Measurements from ENCODE around the gene TAS1R2.

The TAS1R2 gene

GRCh38 chr1:18859560-18859959 is at the start of gene TAS1R2:
TAS1R2 (minus strand) TSS chr1:18859660; CDS start chr1:18859660, 0 bp downstream.
- no peak for TF ChIP-seq ZFX (IDR thresholded peaks at IDR 0.05)
- TF ChIP-seq, protein P1, sequence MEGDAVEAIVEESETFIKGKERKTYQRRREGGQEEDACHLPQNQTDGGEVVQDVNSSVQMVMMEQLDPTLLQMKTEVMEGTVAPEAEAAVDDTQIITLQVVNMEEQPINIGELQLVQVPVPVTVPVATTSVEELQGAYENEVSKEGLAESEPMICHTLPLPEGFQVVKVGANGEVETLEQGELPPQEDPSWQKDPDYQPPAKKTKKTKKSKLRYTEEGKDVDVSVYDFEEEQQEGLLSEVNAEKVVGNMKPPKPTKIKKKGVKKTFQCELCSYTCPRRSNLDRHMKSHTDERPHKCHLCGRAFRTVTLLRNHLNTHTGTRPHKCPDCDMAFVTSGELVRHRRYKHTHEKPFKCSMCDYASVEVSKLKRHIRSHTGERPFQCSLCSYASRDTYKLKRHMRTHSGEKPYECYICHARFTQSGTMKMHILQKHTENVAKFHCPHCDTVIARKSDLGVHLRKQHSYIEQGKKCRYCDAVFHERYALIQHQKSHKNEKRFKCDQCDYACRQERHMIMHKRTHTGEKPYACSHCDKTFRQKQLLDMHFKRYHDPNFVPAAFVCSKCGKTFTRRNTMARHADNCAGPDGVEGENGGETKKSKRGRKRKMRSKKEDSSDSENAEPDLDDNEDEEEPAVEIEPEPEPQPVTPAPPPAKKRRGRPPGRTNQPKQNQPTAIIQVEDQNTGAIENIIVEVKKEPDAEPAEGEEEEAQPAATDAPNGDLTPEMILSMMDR (conservative IDR thresholded peaks at IDR 0.05), result no peak
- H3K27ac ChIP-seq, result no peak within 1 kb of the TSS

GRCh38 chr1:18907917-18908845 is 48.7 kb upstream of the TAS1R2 start:
- no peak for TF ChIP-seq ZFX (IDR thresholded peaks at IDR 0.05)
- TF ChIP-seq, protein P1 (conservative IDR thresholded peaks at IDR 0.05), result no peak
- H3K27ac ChIP-seq, result no peak overlapping the region

- no peak overlapping the region for H3K27ac ChIP-seq
- no peak for TF ChIP-seq ZFX (IDR thresholded peaks at IDR 0.05)
- TF ChIP-seq, protein P1 (conservative IDR thresholded peaks at IDR 0.05), result peak; percentile 79
These were observed 47.8 kb upstream of the TAS1R2 start for GRCh38 chr1:18907021-18907916.

DNA sequence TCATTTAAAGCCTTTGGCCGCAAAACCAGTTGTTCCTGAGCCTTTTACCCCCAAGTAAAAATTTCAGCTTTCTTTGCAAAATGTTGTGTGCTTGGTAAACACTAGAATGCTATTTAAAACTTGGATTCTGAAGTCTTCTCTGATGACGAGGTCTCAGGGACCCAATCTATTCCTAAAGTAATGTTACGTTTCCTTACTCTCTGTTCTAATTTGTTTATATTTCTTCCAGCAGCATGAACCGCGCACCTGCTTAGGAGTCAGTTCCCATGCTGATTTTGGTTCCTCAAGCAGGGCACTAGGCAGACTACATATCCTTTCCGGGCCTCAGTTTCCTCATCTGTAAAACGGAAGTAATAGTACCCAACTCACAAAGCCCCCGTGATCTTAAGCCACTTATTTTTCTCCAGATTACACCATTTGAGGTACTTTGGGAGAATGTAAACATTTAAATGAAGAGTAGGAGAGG is 43.9 kb upstream of the TAS1R2 start:
- TF ChIP-seq, protein P1 (conservative IDR thresholded peaks at IDR 0.05), result no peak
- no peak for TF ChIP-seq ZFX (IDR thresholded peaks at IDR 0.05)
- peak overlapping the region; percentile 82 for H3K27ac ChIP-seq

- H3K27ac ChIP-seq, result peak within 1 kb of the TSS; percentile 82
- TF ChIP-seq, protein P1 (conservative IDR thresholded peaks at IDR 0.05), result no peak
- TF ChIP-seq ZFX (IDR thresholded peaks at IDR 0.05), result no peak
These were observed 43.2 kb upstream of the TAS1R2 start, which contains the start of gene ALDH4A1 for GRCh38 chr1:18902523-18903290. ALDH4A1 (minus strand) TSS chr1:18902555; CDS start chr1:18902523, 32 bp downstream.

- peak overlapping the region; percentile 82 for H3K27ac ChIP-seq
- TF ChIP-seq, protein P1 (conservative IDR thresholded peaks at IDR 0.05), result no peak
- no peak for TF ChIP-seq ZFX (IDR thresholded peaks at IDR 0.05)
These were observed 42.6 kb upstream of the TAS1R2 start for GRCh38 chr1:18901952-18902522.

Measured in C4-2B (cell line).